Endothelial cell of hepatic sinusoid (primary cell): ENCODE measurements around the gene RYR1.
"Not testable (repeated sequence)": the region's sequence is repeated elsewhere in the genome, so short reads cannot be mapped to it uniquely, and the experiment has no call there.

Source experiments
- in situ Hi-C: cut with HindIII; loops from 2 replicates; pipeline ENCODE4 v1.10.0; 2017; ENCODE audit warnings: low sequenced_read_pairs

Gene RYR1

DNA sequence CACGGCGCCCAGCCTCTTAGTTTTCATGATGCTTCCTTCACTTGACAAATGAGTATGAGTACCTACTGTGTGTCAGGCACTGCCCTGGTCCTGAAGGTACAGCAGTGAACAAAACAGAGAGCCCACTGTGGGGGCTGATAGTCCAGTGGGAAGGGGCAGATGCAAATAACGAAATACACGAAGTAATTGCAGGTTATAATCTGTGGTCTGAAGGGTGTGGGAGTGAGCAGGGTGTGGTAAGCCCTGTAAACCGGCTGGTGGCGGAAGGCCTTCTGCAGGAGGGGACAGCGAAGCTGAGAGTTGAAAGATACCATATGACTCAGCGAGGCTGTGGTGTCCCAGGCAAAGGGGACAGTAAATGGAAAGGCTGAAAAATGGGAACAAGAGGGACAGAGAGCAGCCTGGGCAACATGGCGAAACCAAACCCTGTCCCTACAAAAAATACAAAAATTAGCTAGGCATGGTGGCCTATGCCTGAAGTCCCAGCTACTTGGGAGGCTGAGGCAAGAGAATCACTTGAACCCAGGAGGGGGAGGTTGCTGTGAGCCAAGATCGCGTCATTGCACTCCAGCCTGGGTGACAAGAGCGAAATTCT, 123.8 kb downstream of the RYR1 start:
- in situ Hi-C loops: no loop called here

- in situ Hi-C loops: not testable (repeated sequence)
Observed at GRCh38 chr19:38558933-38559332, 125.4 kb downstream of the RYR1 start.

DNA sequence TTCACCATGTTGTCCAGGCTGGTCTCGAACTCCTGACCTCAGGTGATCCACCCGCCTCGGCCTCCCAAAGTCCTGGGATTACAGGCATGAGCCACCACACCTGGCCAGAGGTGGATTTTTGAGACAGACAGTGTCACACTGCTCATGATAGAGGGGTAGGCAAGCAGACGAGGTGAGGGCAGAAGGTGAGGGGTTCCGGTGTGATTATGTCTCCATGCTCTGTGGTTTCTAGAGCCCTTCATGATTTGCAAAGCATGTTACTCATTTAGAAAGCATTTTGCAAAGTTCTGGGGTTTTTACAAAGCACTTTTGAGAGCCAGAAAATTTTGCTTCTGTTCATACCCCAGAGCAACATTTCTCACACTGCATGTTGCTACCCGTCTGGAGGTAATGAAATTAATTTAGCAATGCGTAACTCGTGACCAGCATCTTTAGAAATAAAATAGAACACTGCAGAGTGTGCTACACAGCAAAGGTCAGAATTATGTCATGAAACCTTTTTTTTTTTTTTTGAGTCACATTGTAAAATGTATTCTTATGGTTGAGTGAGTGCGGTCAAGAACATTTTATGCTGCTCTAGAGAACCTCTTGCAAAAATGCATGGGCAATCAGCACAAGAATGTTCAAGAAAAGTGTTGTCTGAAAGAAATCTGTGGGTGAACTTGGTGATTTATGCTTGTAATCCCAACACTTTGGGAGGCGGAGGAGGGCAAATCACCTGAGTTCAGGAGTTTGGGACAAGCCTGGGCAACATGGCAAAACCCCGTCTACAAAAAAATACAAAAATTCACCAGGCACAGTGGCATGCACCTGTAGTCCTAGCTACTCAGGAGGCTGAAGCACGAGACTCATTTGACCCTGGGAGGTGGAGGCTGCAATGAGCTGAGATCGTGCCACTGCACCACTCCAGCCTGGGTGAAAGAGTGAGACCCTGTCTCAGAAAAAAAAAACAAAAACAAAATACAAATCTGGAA, 126.2 kb downstream of the RYR1 start:
- in situ Hi-C loops: no loop called here

DNA sequence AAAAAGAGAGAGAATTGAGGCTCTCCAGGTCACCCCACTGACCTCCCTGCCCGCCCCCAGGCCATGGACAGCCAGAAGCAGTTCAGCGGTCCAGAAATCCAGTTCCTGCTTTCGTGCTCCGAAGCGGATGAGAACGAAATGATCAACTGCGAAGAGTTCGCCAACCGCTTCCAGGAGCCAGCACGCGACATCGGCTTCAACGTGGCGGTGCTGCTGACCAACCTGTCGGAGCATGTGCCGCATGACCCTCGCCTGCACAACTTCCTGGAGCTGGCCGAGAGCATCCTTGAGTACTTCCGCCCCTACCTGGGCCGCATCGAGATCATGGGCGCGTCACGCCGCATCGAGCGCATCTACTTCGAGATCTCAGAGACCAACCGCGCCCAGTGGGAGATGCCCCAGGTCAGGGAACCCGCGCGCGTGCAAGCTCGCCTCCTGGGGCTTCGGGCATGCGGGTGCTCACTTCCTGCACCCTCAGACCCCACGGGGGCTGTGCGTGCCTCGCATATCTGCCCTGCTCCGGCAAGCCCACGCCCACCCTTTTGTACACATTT, 127.6 kb downstream of the RYR1 start:
- in situ Hi-C loops: no loop called here

GRCh38 chr19:38561658-38562057, 128.2 kb downstream of the RYR1 start:
- in situ Hi-C loops: no loop called here

DNA sequence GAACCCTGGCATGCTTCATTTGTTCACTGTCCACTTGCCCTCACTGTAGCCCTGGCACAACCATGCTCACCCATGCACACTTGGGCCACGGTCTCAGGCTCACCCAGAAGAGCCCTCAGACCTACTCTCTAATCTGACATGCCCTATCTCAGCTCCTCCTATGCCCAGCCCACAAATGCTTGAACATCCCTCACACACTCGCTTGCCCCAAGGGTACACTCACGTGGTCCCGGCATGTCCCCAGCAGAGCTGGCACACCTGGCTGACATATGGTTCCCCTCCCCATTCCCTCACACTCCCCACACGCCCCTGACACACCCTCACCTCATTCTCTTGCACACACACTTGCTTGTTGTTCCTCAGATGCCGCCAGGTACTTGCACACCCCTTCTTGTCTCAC, 128.6 kb downstream of the RYR1 start:
- in situ Hi-C loops: no loop called here

DNA sequence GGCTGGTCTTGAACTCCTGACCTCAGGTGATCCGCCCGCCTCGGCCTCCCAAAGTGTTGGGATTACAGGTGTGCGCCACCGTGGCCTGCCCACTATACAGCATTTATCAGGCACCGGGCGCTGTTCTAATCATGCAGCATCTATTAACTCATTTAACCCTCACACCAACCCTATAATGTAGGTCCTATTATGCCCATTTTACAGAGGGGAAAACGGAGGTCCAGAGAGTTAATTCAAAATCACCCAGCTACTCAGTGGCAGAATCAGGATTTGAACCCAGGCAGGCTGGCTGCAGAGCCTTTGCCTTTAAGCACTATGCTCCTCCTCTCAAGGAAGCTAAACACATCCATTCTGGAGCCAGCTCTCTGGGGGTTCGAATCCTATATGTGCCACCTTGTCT, 130.0 kb downstream of the RYR1 start:
- in situ Hi-C loops: no loop called here

DNA sequence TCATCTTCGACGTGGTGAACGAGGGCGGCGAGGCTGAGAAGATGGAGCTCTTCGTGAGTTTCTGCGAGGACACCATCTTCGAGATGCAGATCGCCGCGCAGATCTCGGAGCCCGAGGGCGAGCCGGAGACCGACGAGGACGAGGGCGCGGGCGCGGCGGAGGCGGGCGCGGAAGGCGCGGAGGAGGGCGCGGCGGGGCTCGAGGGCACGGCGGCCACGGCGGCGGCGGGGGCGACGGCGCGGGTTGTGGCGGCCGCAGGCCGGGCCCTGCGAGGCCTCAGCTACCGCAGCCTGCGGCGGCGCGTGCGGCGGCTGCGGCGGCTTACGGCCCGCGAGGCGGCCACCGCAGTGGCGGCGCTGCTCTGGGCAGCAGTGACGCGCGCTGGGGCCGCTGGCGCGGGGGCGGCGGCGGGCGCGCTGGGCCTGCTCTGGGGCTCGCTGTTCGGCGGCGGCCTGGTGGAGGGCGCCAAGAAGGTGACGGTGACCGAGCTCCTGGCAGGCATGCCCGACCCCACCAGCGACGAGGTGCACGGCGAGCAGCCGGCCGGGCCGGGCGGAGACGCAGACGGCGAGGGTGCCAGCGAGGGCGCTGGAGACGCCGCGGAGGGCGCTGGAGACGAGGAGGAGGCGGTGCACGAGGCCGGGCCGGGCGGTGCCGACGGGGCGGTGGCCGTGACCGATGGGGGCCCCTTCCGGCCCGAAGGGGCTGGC, 131.6 kb downstream of the RYR1 start:
- in situ Hi-C loops: no loop called here

- in situ Hi-C loops: no loop called here
Observed at GRCh38 chr19:38565691-38566105, 132.2 kb downstream of the RYR1 start.

- in situ Hi-C loops: no loop called here
Observed at GRCh38 chr19:38569368-38569983, 136.0 kb downstream of the RYR1 start.

DNA sequence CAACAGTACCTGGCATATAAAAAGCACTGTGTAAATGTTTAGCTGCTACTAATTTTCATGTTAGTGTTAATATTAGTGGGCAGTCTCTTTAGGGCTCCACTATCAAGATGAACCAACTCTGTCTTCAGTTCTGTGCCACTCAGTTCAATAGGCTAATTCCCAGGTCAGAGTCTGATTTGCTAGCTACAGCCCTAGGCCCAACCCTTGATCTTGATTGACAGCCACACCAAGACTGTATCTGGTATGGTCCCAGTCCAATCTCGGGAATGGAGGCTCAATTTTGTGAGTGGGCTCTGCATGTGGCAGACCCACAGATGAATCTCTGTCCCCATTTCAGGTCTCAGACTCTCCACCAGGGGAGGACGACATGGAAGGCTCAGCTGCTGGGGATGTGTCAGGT, 138.2 kb downstream of the RYR1 start:
- in situ Hi-C loops: no loop called here

DNA sequence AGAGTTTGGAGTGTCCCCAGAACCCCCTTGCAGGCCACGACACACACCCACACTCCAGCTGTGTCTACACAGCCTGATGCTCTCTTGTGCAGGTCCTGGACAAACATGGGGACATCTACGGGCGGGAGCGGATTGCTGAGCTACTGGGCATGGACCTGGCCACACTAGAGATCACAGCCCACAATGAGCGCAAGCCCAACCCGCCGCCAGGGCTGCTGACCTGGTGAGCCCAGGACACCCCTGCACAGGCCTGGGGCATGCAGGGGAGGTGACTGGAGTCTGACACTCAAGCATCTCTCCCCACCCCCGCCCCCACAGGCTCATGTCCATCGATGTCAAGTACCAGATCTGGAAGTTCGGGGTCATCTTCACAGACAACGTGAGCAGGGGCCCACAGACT, 144.3 kb downstream of the RYR1 start:
- in situ Hi-C loops: no loop called here

DNA sequence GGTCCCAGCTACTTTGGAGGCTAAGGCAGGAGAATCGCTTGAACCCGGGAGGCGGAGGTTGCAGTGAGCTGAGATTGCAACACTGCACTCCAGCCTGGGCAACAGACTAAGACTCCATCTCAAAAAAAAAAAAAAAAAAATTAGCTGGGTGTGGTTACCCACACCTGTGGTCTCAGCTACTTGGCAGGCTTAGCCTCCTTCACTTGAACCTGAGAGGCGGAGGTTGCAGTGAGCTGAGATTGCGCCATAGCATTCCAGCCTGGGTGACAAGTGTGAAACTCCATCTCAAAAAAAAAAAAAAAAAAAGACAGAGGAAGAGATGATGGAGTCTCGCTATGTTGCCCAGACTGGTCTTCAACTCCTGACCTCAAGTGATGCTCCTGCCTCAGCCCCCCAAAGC, 145.8 kb downstream of the RYR1 start:
- in situ Hi-C loops: not testable (repeated sequence)

DNA sequence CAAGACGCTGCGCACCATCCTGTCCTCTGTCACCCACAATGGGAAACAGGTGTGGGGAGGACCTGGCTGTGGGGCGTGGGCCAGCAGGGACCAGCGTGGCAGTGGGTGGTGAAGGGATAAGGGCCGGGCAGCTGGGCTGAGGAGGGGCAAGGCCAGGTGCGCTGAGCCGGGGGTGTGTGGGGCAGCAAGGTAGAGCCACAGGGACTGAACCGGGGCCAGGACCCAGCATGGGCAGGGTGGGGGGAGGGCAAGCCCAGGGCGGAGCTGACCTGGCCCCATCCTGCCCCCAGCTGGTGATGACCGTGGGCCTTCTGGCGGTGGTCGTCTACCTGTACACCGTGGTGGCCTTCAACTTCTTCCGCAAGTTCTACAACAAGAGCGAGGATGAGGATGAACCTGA, 146.6 kb downstream of the RYR1 start:
- in situ Hi-C loops: loop anchor here (5.0 to 10.0 kb wide), 2 partner anchors 53 to 125 kb away; no protein-coding TSS in a partner anchor

- in situ Hi-C loops: loop anchor here (5.0 to 10.0 kb wide), 2 partner anchors 56 to 129 kb away; no protein-coding TSS in a partner anchor
Observed at GRCh38 chr19:38583219-38583984, 149.9 kb downstream of the RYR1 start.

DNA sequence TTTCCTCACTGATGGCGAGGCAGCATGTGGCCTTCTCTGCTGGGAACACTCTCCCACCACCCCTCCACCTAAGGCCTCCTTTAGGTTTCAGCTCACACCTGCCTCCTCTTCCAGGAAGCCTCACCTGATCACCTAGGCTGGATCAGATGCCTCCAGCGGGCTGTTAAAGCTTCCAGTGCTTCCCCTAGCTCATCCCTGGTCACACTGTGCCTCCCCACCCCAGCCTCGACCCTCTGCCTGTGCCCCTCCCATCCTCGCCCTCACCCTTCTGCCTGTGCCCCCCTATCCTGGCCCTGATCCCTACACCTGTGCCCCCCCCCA, 150.5 kb downstream of the RYR1 start:
- in situ Hi-C loops: loop anchor here (5.0 to 10.0 kb wide), 2 partner anchors 57 to 129 kb away; no protein-coding TSS in a partner anchor

GRCh38 chr19:38587562-38587961, 154.1 kb downstream of the RYR1 start:
- in situ Hi-C loops: loop anchor here (10.0 kb wide), 1 partner anchor 133 kb away; no protein-coding TSS in a partner anchor

DNA sequence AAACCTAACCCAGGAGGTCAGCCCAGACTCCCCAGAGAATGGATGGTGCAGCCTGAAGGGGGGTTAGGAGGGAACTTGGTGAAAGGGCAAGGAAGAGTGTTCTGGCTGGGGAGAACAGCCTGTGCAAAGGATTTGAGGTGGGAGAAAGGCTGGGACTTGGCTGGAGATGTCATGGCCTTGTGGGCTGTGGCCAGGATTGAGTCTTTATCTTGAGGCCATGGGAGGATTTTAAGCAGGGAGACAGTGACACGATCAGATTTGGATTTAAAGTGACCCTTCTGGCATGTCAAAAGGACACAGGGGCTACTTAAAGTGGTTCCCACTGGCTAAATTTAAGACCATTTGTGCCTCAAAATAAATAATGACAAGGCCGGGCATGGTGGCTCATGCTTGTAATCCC, 154.6 kb downstream of the RYR1 start:
- in situ Hi-C loops: loop anchor here (10.0 kb wide), 1 partner anchor 133 kb away; no protein-coding TSS in a partner anchor

DNA sequence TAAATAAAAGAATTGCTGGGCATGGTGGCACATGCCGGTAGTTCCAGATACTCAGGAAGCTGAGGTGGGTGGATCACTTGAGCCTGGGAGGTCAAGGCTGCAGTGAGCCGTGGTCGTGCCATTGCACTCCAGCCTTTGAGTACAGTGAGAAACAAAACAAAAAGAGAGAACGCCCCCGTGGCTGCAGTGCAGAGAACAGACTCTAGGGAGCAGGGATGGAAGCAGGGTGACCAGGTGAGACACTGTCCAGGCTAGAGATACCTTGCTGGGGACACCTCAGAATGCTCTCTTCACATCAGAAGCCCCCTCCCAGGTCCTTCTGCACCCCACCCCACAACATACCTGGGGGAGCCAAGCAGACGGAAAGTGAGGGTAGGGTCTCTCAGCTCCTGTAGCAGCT, 159.4 kb downstream of the RYR1 start:
- in situ Hi-C loops: no loop called here
